IMR-90 (cell line): ENCODE measurements around the gene GRIN2A.

Experiments used
- BHLHE40 ChIP-seq: fragments of 150-350 bp; IDR thresholded peaks from 2 replicates; pipeline ENCODE4 v1.6.1; 2016; ENCODE audit warnings: mild to moderate bottlenecking, low read depth, low read length
- CHD1 ChIP-seq: IDR thresholded peaks from 2 replicates; pipeline ENCODE4 v1.6.1; 2012; ENCODE audit warnings: low read depth, low read length, improper control_type of control experiment
- MAFK ChIP-seq: IDR thresholded peaks from 2 replicates; pipeline ENCODE4 v1.6.1; 2012; ENCODE audit warnings: low read depth, low read length, improper control_type of control experiment
- MAZ ChIP-seq: IDR thresholded peaks from 2 replicates; pipeline ENCODE4 v1.6.1; 2012; ENCODE audit warnings: low read depth, mild to moderate bottlenecking, low read length, improper control_type of control experiment, moderate library complexity, borderline replicate concordance
- POLR2A ChIP-seq: IDR thresholded peaks from 2 replicates; pipeline ENCODE4 v1.6.1; 2012; ENCODE audit warnings: mild to moderate bottlenecking, low read depth, low read length
- RAD21 ChIP-seq: IDR thresholded peaks from 2 replicates; pipeline ENCODE4 v1.6.1; 2012; ENCODE audit warnings: low read length, improper control_type of control experiment
- RCOR1 ChIP-seq: IDR thresholded peaks from 2 replicates; pipeline ENCODE4 v1.6.1; 2012; ENCODE audit warnings: mild to moderate bottlenecking, low read length, improper control_type of control experiment; ENCODE audit not compliant: insufficient replicate concordance
- TF ChIP-seq, protein P1 (sequence below): conservative IDR thresholded peaks from 2 replicates; pipeline ENCODE4 v1.5.1; 2012; ENCODE audit warnings: mild to moderate bottlenecking, low read depth, low read length, improper control_type of control experiment
- TF ChIP-seq, protein P2 (sequence below): fragments of 150-350 bp; IDR thresholded peaks from 2 replicates; pipeline ENCODE4 v1.6.1; 2016; ENCODE audit warnings: low read depth, mild to moderate bottlenecking, low read length, moderate library complexity, borderline replicate concordance

DNA sequence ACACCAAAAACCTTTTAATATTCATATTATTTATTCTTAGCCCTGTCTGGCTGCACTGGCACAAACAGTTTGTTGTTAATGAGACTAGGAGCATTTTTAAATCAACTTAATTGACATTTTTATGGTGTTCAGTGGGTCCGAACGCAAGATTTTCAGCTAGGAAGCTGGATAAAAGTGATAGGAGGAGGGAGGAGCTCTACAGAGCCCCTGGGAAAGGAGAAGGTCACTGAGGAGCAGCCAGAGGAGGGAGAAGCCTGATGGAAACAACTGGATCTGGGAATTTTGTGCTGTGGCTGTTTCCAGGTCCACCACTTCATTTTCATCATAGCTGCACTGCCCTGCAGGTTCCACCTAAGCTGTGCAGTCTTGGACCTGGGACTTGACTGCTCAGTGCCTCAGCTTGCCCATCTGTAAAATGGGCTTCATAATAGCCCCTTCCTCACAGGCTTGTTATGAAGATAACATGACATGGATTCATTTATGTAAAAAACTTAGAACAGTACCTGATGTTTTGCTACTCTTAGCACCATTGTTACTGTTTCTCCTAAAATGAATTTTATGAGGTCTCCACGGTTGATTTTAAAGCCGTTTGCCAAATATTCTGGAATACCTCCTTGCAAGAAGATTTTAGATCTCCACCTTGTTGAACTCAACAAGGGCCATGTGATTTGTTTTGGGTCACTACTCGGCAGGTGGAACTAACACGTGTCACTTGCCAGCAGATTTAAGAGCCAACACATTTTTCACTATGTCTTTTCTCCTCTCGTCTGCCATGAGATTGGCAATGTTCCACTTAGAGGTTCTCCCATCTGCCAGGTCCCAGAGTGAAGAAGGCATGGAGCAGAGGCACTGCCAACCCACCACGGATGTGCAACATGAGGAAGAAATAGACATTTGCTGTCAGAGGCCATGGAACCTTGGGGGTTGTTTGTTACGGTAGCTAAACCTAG is 18.7 kb upstream of the GRIN2A start:
- TF ChIP-seq, protein P1, sequence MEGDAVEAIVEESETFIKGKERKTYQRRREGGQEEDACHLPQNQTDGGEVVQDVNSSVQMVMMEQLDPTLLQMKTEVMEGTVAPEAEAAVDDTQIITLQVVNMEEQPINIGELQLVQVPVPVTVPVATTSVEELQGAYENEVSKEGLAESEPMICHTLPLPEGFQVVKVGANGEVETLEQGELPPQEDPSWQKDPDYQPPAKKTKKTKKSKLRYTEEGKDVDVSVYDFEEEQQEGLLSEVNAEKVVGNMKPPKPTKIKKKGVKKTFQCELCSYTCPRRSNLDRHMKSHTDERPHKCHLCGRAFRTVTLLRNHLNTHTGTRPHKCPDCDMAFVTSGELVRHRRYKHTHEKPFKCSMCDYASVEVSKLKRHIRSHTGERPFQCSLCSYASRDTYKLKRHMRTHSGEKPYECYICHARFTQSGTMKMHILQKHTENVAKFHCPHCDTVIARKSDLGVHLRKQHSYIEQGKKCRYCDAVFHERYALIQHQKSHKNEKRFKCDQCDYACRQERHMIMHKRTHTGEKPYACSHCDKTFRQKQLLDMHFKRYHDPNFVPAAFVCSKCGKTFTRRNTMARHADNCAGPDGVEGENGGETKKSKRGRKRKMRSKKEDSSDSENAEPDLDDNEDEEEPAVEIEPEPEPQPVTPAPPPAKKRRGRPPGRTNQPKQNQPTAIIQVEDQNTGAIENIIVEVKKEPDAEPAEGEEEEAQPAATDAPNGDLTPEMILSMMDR: no peak
- no peak for TF ChIP-seq MAZ
- no peak for TF ChIP-seq RCOR1
- TF ChIP-seq POLR2A: no peak
- TF ChIP-seq BHLHE40: no peak
- TF ChIP-seq RAD21: no peak
- TF ChIP-seq, protein P2, sequence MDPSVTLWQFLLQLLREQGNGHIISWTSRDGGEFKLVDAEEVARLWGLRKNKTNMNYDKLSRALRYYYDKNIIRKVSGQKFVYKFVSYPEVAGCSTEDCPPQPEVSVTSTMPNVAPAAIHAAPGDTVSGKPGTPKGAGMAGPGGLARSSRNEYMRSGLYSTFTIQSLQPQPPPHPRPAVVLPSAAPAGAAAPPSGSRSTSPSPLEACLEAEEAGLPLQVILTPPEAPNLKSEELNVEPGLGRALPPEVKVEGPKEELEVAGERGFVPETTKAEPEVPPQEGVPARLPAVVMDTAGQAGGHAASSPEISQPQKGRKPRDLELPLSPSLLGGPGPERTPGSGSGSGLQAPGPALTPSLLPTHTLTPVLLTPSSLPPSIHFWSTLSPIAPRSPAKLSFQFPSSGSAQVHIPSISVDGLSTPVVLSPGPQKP: no peak
- no peak for TF ChIP-seq MAFK
- TF ChIP-seq CHD1: no peak
